Skin of body (tissue), 2 donors: Measurements from ENCODE around the gene UBXN10. TPM values are rescaled to one million over a fixed set of nuclear protein-coding genes. Genes with fewer than 3 reads are reported as not detected.
"Not testable (repeated sequence)": the region's sequence is repeated elsewhere in the genome, so short reads cannot be mapped to it uniquely, and the experiment has no call there.

ENCODE experiments used
- DNase-seq: peaks from one replicate; lab custom pipeline; 2025; lab: John Stamatoyannopoulos, UW
- total RNA-seq: library from RNA; depleted of rRNA; stranded (reverse); fragments of >200 nt; gene quantifications from one replicate; pipeline ENCODE4 v1.2.3, GENCODE V29; 2014

Gene UBXN10
- total RNA-seq, 1 donor from 2014 or later, result 1.6 TPM

DNA sequence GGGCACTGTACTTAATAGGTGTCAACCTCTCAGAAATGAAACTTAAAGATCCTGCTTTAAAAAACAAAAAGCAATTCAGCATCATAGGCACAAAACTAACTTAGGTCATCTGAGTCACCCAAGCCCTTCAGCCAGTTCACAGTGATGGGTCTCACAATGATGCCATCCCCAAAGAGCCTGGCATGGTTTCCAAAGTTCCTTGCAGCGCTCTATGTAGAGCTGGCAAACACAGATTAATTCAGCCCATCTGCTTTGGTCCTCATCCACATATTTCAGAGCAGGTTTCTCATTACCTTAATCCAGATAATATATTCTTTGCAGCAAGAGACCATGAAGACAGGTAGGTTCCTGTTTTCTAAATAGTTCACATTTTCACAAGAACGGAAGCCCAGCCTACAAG is 15.1 kb downstream of the UBXN10 start:
- no peak for DNase-seq

DNA sequence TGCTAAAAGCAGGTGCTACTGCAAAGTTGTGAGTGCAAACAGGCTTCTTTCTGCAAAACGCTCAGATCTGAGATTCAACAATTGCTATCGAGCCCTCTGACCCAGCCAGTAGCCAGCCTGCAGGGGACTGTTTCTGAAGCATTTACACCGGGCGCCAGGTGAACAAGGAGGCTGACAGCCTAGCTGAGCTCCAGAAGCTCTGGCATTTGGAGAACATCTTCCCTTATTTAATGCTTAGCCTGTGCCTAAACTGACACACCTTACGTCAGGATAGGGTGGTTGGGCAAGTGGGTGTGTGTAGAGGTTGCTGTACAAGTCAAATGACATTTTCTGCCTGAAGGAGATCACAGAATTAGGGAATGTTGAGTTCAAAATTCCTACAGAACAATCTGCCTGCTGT is 16.3 kb downstream of the UBXN10 start:
- DNase-seq, result no peak

DNA sequence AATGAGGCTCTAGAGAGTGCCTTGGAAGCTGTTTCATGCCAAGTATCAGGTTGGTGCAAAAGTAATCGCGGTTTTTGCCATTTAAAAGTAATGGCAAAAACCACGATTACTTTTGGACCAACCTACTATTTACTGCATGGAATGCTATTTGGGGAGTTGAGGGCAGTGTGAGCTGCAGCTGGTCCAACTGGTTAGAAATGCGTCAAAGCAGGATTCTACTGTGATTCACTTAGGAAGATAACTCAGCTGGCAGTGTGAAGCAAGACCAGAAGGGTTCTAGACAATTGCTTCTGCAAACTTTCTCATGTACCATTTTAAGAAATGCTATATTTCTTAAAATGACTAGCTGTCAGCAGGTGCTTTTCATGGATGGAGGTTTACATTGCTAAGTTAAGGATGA is 21.6 kb downstream of the UBXN10 start:
- no peak for DNase-seq

DNA sequence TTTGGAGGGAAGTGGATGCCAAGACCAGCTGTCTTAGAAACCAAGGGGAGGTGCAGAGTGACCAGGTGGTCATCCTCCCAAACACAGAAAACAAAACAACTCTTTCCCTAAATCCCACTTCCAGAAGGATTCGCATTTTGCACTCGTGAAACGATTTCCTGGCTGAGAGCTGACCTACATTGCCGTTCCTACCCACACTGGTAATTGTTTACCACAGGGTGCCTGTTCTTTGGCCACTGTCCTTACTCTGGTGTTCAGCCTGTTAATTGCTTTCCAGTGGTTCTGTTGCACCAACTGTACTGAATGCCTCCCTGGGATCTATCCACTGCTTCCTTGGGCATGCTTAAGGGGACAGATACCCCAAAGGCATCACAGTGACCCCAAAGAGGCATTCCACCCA is 23.6 kb downstream of the UBXN10 start:
- no peak for DNase-seq

DNA sequence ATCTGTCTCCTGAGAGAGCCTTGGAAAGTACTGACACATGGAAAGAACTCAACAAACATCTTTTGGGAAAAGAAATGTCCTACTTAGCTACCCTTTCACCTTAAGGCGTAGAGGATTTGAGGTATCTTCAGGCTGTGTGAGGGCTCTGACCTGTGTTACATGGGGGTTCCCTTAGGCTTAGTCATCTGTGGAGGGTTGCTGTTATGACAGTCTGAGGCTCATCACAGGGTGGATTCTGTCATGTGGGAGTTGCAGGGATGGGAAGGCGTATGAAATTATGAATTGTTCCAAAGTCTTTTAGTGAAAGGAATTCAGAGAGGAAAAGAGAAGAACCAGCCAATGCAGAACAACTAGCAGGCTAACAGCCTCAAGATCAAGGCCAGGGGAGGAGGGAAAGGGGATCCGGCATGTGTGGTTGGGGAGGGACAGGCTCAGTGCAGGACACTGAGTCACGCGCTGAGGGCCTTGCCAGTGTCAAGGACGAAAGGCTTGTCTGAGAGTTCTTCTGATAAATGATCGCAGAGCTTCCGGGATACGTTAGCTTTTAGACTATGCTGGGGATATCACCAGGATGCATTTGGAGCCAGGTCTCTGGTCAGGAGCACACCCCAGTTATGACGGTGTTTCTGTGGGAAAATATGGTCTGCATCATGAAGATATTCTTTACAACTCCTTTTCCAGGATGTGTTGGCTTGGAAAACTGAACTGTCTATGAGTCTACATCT is 25.0 kb downstream of the UBXN10 start:
- no peak for DNase-seq

DNA sequence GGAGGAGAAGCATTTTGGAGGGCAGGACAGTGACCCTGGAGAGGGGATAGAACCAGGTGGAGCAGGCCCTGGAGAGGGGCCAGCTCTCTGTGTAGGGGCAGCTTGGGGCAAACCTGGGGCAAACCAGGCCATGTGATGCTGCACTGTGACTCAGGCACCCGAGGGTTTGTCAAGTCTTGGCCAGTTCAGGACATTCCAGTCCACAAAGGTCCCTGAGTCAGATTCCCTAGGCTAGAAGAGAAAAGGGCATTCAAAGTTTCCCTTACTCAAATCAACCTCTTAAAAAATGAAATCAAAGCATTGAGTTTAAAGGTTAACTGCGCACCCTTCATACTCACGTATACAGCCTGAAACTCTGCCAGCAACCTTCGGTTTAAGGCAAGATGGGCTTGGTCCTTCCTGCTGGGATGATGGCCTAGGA is 25.6 kb downstream of the UBXN10 start:
- DNase-seq, result no peak

DNA sequence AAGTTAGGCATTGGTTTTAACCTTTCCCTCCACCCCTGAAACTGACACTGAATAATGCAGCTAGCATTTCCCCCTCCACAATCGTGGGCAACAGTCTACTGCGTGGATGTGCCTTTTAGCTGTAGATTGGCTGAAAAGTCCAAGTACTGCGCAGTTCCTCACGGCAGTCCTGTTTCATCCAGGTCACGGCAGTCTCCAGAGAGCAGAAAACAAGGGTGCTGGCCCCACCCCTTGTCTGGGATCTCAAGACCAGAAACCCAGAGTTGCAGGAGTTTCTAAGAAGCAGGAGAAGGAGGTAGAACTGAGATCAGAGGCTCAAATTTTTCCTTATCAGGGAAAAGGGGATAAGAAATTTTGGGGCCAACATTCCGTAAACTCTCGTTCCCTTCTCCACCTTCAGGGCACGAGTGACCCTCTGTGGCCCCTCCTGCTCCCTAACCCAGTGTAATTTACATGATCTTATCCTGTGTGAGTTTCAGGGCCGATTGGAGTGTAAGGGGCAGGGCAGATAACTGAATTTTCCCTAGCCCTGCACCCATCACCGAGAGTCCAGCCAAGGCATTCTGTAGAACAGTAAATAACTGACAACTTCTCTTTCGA is 26.3 kb downstream of the UBXN10 start:
- no peak for DNase-seq

DNA sequence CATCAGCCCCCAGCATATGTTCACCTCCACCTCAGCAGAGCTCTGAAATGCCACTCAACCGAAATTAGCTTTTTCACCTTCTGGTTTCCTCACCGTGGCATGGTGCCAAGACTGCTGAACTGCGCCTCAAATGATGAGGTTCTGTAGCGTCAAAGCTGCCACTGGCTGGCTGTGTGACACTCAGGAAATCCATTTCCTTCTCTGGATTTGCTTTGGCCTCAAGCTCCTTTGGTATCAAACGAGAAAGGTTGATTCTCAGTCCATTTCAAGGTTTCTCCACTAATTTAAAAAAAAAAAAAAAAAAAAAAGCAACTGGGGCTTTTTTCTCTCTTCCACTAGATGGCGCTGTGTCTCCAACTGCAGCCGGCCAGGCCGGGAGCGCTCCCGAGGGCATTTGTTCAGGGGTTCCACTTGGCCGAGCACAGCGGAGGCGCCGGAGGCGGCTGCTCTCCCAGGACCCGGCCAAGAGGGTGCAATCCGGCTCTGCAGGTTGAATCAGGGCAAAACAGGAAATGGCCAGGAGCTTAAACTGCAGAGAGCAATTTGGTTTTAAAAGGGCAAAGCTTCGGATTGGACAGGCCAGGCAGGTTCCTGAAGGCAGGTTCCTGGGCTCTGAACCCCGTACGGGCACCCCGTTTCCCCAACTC is 26.9 kb downstream of the UBXN10 start:
- DNase-seq, result no peak

DNA sequence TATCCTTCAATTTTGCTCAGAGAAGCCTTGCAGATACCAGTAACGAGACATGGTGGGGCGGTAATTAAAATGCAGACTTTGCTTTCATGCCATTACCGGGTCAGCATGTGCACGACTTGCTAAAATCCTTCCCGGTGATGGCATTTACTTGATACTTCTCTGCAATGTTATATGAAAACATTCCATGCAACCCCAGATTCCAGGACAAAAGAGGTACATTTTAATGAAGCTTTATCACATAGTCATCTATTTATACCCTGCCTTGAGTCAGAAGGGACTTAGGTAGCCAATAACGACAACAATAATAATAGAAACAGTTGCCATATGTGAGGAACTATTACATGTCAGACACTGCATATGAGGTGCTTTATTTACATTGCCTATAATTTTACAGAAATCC is 29.8 kb downstream of the UBXN10 start:
- DNase-seq, result no peak

DNA sequence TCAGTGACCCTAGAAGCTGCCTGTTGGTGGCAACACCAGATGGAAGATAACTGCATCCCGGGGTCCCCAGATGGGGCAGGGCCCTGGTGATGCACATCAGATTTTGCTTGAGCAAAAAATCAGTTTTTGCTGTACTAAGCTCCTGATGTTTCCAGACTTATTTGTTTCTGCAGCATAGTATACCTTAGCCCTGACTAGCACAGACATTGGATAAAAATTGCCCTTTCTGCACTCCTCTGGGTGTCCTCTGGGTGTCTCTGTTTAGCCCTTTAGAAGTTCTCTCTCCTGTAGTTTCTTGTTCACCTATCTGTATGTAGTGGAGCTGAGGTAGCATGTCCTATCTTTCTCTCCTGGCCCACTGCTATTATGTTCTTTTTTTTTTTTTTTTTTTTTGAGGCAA is 30.7 kb downstream of the UBXN10 start:
- DNase-seq, result no peak

DNA sequence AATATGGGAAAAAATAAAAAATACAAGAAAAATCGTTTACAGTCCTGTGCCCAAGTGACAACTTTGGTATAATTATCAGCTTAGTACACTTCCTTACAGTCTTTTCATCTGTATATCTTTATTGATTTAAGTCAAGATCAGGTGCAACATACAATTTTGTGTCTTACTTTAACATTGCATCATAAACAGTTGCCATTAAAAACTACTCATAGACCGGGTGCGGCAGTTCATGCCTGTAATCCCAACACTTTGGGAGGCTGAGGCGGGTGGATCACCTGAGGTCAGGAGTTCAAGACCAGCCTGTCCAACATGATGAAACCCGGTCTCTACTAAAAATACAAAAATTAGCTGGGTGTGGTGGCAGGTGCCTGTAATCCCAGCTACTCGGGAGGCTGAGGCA is 33.2 kb downstream of the UBXN10 start:
- DNase-seq, result not testable (repeated sequence)

DNA sequence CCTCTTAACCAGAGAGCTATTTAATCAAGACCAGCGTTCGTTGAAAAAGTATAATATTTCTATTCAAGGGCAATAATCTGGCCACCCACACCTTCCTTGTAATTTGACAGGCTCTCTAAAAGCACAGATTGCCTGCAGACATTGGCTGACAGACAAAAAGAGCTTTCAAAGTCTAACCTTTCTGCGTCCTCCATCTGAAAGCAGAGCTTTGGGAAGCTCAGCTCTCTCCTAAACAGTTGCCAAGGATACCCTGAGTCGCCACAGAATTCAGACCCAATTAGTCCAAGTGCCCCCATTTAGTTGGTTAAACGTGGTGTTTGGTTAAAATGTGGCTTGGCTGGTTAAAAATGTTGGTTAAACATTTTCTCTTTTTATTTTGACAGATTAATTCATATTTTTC is 34.1 kb downstream of the UBXN10 start:
- DNase-seq, result no peak

DNA sequence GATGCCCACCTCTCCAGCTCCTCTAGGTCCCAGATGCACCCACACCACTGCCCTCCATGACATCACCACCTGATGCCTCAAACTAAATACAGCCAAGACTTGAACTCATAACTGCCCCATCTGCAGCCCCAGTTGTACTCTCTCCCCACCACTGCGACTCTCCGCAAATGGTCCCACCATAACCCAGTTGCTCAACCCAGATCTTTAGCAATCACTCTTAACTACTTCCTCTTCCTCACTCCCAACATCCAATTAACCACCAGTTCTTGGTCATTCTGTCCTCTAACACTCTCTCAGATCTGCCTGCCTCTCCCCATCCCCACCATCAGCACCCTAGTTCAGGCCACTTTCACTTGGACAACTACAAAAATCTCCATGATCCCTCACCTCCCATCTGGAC is 37.2 kb downstream of the UBXN10 start:
- no peak for DNase-seq

DNA sequence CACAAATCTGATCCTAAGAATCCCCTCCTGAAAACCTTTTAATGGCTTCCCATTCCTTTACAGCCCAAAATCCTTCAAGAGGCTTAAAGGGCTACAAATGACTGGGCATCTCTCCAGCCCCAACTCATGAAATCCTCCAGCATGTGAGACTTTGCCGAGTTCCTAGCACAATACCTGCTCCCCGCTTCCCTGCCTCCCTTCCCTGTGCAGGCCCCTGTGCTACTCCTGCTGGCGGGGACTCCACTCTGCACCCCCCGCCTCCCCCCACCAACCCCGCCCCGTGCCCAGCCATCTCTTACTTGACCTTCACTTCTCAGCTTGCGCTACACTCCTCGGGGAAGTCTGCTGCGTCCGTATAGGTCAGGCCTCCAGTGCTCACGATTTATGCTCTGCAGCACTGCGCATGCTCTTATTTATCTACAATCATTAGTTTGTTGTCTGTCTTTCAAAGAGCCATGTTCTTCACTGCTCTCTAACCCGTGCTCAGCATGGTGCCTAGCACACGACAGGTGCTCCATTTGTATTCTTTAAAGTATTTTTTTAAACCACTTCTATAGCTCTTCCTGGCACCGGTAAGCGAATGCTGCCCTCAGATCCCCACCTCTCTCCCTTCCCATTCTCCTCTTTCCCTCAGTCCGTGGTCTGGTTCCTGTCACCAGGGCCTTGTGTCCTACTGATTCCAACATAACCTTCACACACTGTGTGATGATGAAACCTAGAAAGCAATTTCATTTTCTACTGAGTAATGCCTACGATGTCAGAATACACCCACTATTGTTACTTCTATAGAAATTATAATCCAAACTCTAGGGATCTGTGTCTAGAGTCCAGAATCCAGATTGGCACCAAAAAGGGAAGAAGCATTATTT is 37.9 kb downstream of the UBXN10 start:
- DNase-seq, result no peak

DNA sequence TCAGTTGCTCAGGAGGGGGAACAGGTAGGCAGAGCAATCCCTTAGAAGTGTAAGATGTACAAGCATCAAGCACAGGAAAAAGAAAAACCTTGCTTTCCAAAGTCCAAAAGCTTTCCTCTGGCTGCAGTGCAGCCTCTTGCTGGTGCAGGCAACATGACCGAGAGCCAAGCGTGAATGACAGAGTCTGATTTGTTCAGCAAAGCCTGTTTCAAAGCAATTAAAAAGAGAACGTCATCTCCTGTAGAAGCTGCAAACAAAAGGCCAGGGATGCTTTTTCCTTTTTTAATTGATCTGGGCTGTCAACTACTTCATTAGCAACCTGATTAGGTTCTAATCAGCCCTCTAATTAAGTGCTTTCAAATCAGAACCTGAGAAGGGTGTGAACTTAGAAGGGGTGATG is 38.6 kb downstream of the UBXN10 start:
- DNase-seq, result no peak

DNA sequence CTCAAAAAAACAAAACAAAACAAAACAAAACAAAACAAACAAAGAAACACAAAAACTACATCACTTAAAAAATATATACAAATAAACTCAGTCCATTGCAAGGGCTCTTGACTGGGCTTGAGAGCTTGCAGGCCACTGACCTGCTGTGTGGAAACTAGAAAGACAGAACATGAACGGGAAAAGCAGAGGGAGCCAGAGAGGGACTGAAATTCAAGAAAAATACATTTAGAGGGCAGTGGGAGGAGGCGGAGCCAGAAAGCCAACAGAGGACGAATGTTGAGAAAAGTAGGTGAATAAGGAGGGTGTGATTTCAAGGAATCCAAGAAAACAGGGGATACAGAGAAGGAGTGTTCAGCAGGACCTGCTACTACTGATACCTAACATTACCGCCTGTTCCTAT is 41.8 kb downstream of the UBXN10 start:
- no peak for DNase-seq

DNA sequence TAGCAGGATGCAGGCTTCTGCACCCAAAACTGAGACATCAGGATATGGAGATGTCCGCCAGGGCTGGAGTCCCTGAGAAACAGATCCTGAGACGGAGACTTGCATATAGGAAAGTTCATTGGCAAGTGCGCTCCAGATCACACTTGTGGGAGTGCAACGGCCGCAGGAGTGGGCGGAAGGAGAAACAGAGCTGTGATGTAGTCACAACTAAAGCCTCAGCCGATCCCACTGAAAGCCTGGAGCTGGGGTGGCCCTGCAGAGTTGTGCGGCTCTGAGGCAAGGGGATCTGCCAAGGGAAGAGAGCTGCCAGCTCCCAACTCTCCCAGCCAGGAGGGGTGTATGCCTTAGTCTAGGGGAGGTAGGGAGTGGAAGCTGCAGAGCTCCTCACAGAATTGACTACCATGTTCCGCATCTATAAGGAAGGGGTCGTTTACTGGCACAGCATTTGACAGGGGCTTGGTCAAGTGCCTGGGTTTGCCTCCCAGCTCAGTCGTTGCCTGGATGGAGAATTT is 42.5 kb downstream of the UBXN10 start:
- DNase-seq, result no peak

DNA sequence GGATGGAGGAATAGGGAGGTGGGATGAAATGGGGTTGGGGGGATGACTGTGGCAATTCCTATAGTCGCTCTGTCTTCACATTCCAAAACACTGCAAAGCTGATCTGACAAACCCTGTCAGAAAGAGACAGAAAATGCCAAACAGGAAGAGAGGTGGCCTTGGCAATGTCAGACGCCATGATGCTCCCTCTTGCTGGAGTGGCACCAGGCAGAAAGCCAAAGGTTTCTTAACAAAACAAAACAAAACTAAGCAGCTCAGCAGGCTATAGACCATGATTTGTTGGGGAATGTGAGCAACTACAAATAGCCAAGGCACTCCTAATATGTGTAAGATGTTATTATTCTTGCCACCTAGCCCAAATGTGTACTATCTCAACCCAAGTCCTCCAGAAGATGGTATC is 43.3 kb downstream of the UBXN10 start:
- no peak for DNase-seq

DNA sequence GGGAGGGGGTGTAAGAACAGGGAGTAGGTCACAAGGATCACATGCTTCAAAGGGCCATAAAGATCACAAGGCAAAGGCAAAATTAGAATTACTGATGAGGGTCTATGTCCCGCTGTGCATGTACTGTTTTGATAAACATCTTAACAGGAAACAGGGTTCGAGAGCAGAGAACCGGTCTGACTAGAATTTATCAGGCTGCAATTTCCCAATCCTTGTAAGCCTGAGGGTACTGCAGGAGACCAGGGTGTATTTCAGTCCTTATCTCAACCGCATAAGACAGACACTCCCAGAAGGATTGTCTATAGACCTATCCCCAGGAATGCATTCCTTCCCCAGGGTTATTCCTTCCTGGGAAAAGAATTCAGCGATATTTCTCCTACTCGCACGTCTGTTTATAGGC is 46.7 kb downstream of the UBXN10 start:
- DNase-seq, result not testable (repeated sequence)

DNA sequence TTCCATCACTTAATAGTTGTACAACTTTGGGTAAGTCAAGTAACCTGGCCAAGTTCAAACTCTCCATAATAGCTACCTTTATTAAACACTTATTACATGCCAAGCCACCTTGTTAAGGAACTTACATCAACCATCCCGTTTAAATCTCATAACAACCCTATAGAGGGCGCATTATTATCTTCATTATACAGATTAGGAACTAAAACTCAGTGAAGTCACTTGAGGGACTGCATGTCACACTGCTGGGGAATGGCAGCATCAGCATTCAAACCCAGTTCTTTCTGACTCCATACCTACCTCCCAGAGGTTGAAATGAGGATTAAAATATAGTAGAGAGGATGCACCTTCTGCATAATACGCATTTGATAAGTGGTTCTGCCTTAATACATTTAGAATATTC is 47.5 kb downstream of the UBXN10 start:
- peak; percentile 13 for DNase-seq

DNA sequence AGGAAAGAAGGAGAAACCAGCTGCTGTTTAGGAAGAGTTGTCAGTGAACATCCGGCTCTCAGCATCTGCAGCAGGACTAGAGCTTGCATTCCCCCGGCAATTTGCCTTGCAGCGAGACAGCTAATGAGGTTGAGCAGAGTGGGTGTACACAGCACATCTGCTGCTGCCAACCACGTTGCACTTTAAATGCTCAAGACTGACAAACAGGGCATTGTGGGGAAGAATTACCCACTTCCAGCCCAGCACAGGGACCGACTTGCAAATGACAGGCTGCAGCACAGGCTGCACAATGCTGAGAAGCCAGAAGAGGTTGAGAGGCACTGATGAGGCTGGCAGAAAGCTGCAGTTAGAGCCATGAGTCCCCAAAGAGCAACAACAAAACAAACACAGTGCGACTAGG is 48.0 kb downstream of the UBXN10 start:
- no peak for DNase-seq
